Gastrocnemius medialis (tissue), 4 donors: ENCODE data around the gene TARDBP. TPM values are rescaled to one million over a fixed set of nuclear protein-coding genes. Genes with fewer than 3 reads are reported as not detected.

ENCODE experiments used
- ATAC-seq, 2 donors: fragments of 150-250 bp; one replicate each; pipeline ENCODE4 v1.9.1; 2016
- DNase-seq, 2 donors: peaks; one replicate each; pipeline ENCODE4 v3.0.0-alpha.2; 2019
- H3K27ac ChIP-seq, 4 donors: fragments of 200-600 bp; sonication (generic); 1 replicate in 1 of 4; 2 replicates in 3 of 4; pipeline ENCODE4 v1.5.1; 2016 to 2018; ENCODE audit warnings: mild to moderate bottlenecking in 2 of 4, moderate library complexity in 1 of 4
- H3K27me3 ChIP-seq, 3 donors: fragments of 200-600 bp; sonication (generic) in 2 of 3; 1 replicate in 1 of 3; 2 replicates in 2 of 3; pipeline versions ENCODE4 v1.5.1 to v1.6.0; 2016 to 2019; ENCODE audit warnings: mild to moderate bottlenecking in 1 of 3, moderate library complexity in 1 of 3
- H3K36me3 ChIP-seq, 2 donors: fragments of 200-600 bp; sonication (generic) in 1 of 2; one replicate each; pipeline ENCODE4 v1.5.1; 2017 to 2018
- H3K4me1 ChIP-seq, 2 donors: fragments of 200-600 bp; sonication (generic) in 1 of 2; one replicate each; pipeline ENCODE4 v1.5.1; 2016 to 2017; ENCODE audit warnings: mild to moderate bottlenecking in 2 of 2
- H3K4me3 ChIP-seq, 4 donors: fragments of 200-600 bp; sonication (generic) in 3 of 4; 1 replicate in 1 of 4; 2 replicates in 3 of 4; pipeline ENCODE4 v1.5.1; 2016 to 2019; ENCODE audit warnings: mild to moderate bottlenecking in 2 of 4
- H3K9me3 ChIP-seq, 3 donors: fragments of 200-600 bp; sonication (generic) in 2 of 3; 1 replicate in 1 of 3; 2 replicates in 2 of 3; pipeline ENCODE4 v1.5.1; 2016 to 2019
- POLR2A ChIP-seq, 2 donors: fragments of 450-650 bp; IDR thresholded peaks; one replicate each; pipeline ENCODE4 v1.6.1; 2017; ENCODE audit warnings: antibody characterized with exemption in 2 of 2, mild to moderate bottlenecking in 2 of 2, moderate library complexity in 2 of 2
- in situ Hi-C, 4 donors: fragments of 200-750 bp; cut with MboI; loops; one replicate each; pipeline versions ENCODE4 v1.15.0 to v1.8.0; 2017; ENCODE audit warnings: low sequenced_read_pairs in 4 of 4
- intact Hi-C: fragments of 100-400 bp; cut with DNase I; formaldehyde crosslinking; loops from one replicate; pipeline ENCODE4 v1.15.1; 2023; ENCODE audit warnings: low total_unique reads
- total RNA-seq, 4 donors: library from RNA; depleted of rRNA; stranded (reverse); fragments of >200 nt; gene quantifications; one replicate each; pipeline versions ENCODE4 v1.1.0 to v1.2.3, GENCODE V29; 2016
- TF ChIP-seq, protein P1 (sequence below), 5 experiments: fragments of 450-650 bp in 3 of 5; fragments of 200-600 bp in 2 of 5; sonication (generic) in 2 of 5; IDR thresholded peaks in 4 of 5; conservative IDR thresholded peaks in 1 of 5; 1 replicate in 4 of 5; 2 replicates in 1 of 5; pipeline ENCODE4 v1.5.1; 2016 to 2019; ENCODE audit warnings: antibody characterized with exemption in 5 of 5, mild to moderate bottlenecking in 3 of 5, moderate library complexity in 3 of 5

Gene TARDBP
- total RNA-seq, 4 donors from 2014 or later, result 72.0 to 101 (median 85.5) TPM

DNA sequence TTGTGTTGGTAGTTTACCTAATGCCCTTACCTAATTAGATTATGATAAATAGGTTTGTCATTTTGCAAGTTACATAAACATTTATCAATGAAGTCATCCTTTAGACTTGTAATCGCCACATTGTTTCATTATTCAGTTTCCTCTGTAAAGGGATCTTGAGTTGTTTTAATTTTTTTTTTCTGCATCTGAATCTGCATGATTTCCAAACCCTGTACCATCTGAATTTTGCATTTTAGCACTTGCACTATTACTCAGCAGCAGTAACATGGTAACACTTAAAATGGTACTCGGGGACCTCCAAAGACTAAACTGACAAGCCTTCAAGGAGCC, 12.4 kb downstream of the TARDBP start:
- peaks cover 3 to 78% of the 10 kb centered on the region in 2 donors for H3K36me3 ChIP-seq
- TF ChIP-seq, protein P1, sequence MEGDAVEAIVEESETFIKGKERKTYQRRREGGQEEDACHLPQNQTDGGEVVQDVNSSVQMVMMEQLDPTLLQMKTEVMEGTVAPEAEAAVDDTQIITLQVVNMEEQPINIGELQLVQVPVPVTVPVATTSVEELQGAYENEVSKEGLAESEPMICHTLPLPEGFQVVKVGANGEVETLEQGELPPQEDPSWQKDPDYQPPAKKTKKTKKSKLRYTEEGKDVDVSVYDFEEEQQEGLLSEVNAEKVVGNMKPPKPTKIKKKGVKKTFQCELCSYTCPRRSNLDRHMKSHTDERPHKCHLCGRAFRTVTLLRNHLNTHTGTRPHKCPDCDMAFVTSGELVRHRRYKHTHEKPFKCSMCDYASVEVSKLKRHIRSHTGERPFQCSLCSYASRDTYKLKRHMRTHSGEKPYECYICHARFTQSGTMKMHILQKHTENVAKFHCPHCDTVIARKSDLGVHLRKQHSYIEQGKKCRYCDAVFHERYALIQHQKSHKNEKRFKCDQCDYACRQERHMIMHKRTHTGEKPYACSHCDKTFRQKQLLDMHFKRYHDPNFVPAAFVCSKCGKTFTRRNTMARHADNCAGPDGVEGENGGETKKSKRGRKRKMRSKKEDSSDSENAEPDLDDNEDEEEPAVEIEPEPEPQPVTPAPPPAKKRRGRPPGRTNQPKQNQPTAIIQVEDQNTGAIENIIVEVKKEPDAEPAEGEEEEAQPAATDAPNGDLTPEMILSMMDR (IDR thresholded peaks at IDR 0.05 in 4 of 5, conservative IDR thresholded peaks at IDR 0.05 in 1 of 5), result no peak
- TF ChIP-seq POLR2A (IDR thresholded peaks at IDR 0.05), result no peak
- no peak overlapping the region for H3K27ac ChIP-seq
- intact Hi-C loops, result no loop called here
- in situ Hi-C loops, result loop anchor here in 1 of 4 donors (25.0 kb wide), 1 partner anchor 612 kb away; no protein-coding TSS in a partner anchor
- H3K9me3 ChIP-seq, result no peaks in the 10 kb centered on the region
- ATAC-seq (no peak), DNase-seq (no peak)
- H3K4me3 ChIP-seq, result no peak overlapping the region
- no peaks in the 10 kb centered on the region for H3K27me3 ChIP-seq
- peaks cover 0 to 4% of the 10 kb centered on the region in 2 donors for H3K4me1 ChIP-seq

DNA sequence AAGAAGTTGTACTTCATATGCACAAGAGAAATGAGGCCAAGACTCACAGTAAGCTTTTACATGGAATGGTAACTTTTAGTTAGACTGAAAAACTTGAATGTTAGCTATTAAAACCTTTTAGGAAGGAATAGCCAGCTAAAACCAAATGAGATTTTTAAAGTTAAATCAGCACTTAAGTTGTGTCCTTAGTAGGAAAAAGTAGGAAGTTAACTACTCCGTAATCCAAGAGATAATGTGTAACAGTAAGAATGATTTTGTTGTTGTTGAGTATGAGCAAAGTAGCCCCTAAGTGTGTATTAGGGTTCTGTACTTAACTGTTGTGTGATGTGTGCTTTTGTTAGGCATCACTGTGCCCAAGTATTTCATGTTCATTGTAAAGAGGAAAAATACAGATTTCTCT, 13.2 kb downstream of the TARDBP start:
- H3K9me3 ChIP-seq, result no peaks in the 10 kb centered on the region
- ATAC-seq, result no peak
- intact Hi-C loops, result no loop called here
- H3K4me1 ChIP-seq, result no peaks in the 10 kb centered on the region
- TF ChIP-seq, protein P1 (IDR thresholded peaks at IDR 0.05 in 4 of 5, conservative IDR thresholded peaks at IDR 0.05 in 1 of 5), result no peak
- no peak for TF ChIP-seq POLR2A (IDR thresholded peaks at IDR 0.05)
- peaks cover 0 to 78% of the 10 kb centered on the region in 2 donors for H3K36me3 ChIP-seq
- in situ Hi-C loops, result loop anchor here in 1 of 4 donors (25.0 kb wide), 1 partner anchor 612 kb away; no protein-coding TSS in a partner anchor
- H3K4me3 ChIP-seq, result no peak overlapping the region
- no peaks in the 10 kb centered on the region for H3K27me3 ChIP-seq
- DNase-seq, result no peak
- no peak overlapping the region for H3K27ac ChIP-seq

DNA sequence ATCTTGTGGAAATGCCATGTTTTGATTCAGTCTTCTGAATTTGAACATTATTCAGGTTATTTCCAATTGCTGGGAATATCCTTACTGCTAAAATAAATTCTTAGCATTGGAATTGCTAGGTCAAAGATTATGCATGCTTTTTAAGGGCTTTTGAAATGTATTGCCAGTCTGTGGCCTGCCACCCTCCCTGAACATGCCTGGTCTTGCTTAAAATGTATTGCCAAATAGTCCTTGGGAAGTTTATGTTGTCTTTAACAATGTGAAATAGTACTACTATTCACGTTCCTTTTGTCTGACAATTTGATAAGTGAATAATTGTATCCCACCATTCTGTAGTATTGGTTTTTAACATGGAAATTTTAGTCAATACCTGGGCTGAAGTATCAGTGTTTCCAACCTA, 13.6 kb downstream of the TARDBP start:
- in situ Hi-C loops (loop anchor here in 1 of 4 donors (25.0 kb wide), 1 partner anchor 611 kb away; no protein-coding TSS in a partner anchor), intact Hi-C loops (no loop called here)
- H3K27ac ChIP-seq, result no peak overlapping the region
- H3K36me3 ChIP-seq, result peaks cover 0 to 74% of the 10 kb centered on the region in 2 donors
- no peaks in the 10 kb centered on the region for H3K4me1 ChIP-seq
- no peak overlapping the region for H3K4me3 ChIP-seq
- DNase-seq (no peak), ATAC-seq (no peak)
- H3K9me3 ChIP-seq, result no peaks in the 10 kb centered on the region
- no peaks in the 10 kb centered on the region for H3K27me3 ChIP-seq
- TF ChIP-seq, protein P1 (IDR thresholded peaks at IDR 0.05 in 4 of 5, conservative IDR thresholded peaks at IDR 0.05 in 1 of 5), result no peak
- no peak for TF ChIP-seq POLR2A (IDR thresholded peaks at IDR 0.05)

DNA sequence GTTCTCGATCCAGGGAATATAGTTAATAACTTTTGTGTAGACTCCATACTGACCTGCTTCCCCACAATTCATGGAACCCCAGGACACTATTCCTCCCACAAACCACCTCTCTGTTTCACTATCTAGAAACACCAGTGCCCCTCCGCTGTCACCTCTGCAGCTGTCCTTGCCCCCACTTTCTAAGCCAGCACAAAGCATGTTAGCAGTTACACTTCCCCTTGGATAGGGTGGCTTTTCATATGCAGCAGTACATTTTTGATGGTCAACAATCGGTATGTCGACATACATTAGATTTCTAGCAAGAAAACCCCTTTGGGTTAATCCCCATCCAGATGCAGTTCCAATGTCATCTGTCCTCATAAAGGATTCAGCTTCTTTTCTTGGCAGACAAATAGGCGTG, 14.4 kb downstream of the TARDBP start:
- in situ Hi-C loops, result loop anchor here in 1 of 4 donors (25.0 kb wide), 1 partner anchor 610 kb away; no protein-coding TSS in a partner anchor
- H3K4me3 ChIP-seq, result no peak overlapping the region
- H3K36me3 ChIP-seq, result peaks cover 0 to 66% of the 10 kb centered on the region in 2 donors
- intact Hi-C loops, result no loop called here
- H3K9me3 ChIP-seq, result no peaks in the 10 kb centered on the region
- ATAC-seq (no peak), DNase-seq (no peak)
- no peaks in the 10 kb centered on the region for H3K4me1 ChIP-seq
- no peak for TF ChIP-seq POLR2A (IDR thresholded peaks at IDR 0.05)
- TF ChIP-seq, protein P1 (IDR thresholded peaks at IDR 0.05 in 4 of 5, conservative IDR thresholded peaks at IDR 0.05 in 1 of 5), result no peak
- no peaks in the 10 kb centered on the region for H3K27me3 ChIP-seq
- H3K27ac ChIP-seq, result no peak overlapping the region

DNA sequence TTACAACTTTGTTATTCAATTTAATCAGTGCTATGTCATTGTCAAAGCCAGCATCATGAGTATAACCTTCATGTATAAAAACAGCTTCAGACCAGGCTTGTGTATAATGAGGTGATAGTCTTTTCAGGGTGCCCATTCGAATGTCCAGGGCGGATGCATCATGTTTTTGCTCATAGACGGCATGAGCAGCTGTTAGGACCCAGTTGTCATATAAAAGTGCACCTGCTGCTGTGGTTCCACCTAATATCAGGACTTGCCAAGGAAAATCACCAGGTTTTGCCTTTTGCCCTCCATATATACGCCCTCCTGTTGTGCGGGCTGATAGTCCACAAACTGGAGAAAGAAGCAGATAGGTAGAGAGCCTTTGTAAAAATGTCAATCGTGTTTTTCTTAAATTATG, 14.9 kb downstream of the TARDBP start:
- no peak overlapping the region for H3K4me3 ChIP-seq
- H3K9me3 ChIP-seq, result no peaks in the 10 kb centered on the region
- TF ChIP-seq, protein P1 (IDR thresholded peaks at IDR 0.05 in 4 of 5, conservative IDR thresholded peaks at IDR 0.05 in 1 of 5), result no peak
- no peak for TF ChIP-seq POLR2A (IDR thresholded peaks at IDR 0.05)
- no peak overlapping the region for H3K27ac ChIP-seq
- intact Hi-C loops, result no loop called here
- in situ Hi-C loops, result loop anchor here in 1 of 4 donors (25.0 kb wide), 1 partner anchor 610 kb away; no protein-coding TSS in a partner anchor
- no peaks in the 10 kb centered on the region for H3K27me3 ChIP-seq
- DNase-seq (no peak), ATAC-seq (no peak)
- peaks cover 0 to 62% of the 10 kb centered on the region in 2 donors for H3K36me3 ChIP-seq
- no peaks in the 10 kb centered on the region for H3K4me1 ChIP-seq
